GM18867 (cell line): Measurements from ENCODE around the gene ITGB1.

Source experiments
- ATAC-seq: cut with Tn5 transposase; IDR thresholded peaks from one replicate; pipeline ENCODE4 v1.9.1; 2021; ENCODE audit warnings: mild to moderate bottlenecking, moderate library complexity; ENCODE audit not compliant: unreplicated experiment

Gene ITGB1

DNA sequence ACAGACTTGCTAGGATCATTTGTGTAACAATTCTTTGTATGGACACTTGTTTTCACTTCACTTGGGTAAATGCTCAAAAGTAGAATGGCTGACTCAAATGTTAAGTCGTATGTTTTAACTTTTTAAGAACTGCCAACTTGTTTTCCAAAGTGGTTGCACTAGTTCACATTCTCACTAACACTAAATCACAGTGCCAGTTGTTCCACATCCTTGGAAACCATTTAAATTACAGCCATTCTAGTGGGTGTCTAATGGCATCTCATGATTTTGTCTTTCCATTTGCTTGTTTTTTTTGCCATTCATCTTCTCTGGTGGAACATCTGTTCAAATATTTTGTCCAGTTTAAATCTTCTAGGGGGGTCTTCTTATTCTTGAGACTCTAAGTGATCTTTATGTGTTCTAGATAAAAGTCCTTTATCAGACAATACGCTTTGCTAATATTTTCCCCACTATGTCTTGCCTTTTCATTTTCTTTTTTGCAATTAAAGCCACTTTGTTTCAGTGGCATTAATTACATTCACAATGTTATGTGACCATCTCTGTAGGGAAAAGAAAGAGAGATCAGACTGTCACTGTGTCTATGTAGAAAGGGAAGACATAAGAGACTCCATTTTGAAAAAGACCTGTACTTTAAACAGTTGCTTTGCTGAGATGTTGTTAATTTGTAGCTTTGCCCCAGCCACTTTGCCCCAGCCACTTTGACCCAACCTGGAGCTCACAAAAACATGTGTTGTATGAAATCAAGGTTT is 63.9 kb downstream of the ITGB1 start:
- ATAC-seq: no peak

DNA sequence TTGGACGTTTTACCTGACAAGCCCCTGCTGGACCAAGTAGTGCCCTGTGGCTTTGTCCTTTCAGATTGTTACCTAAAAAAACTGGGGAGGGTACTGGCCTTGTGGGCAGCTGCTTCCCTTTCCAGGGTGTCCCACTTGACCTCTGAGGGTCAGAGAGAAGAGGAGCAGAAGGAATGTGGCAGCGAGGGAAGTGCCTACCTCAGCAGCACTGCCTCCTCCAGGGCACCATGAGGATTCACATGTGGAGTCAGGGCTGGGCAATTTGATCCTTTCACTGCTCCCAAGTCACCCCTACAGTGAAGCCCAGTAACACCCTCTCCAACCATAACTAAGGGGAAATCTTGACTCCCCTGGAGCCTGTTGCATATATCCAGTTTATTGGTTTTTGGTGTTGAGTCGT is 64.6 kb downstream of the ITGB1 start:
- no peak for ATAC-seq

DNA sequence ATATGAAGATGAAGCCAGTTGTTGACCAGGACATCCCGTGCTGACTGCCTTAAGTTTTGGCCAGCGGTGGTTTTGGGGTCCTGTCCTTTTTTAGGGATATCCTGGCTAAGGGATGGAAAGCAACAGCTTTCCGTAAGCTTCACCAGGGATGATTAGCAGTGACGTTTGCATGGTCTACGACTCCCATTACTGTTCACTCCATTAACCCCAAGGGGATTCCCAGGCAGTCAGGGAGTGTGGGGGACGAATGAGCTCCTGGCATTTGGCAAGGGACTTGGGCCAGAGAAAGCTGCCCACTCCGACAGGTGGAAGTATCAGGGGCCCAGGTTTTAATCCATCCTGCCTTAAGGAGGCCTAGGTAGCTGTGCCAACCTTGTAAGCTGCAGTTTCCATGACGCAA is 66.8 kb downstream of the ITGB1 start:
- ATAC-seq: no peak

DNA sequence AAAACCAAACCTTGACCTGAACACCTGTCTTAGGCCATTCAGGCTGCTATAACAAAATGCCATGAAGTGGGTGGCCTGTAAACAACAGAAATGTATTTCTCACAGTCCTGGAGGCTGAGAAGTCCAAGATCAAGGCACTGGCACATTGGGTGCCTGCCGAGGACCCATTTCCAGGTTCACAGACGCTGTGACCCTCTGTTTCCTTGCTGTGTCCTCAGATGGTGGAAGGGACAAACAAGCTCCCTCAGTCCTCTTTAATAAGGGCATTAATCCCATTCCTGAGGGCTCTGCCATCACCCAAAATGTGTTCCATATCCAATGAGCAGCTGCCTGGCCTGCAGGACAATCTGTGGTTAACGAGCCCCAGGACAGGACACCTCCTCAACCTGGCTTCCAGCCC is 67.6 kb downstream of the ITGB1 start:
- ATAC-seq: no peak

DNA sequence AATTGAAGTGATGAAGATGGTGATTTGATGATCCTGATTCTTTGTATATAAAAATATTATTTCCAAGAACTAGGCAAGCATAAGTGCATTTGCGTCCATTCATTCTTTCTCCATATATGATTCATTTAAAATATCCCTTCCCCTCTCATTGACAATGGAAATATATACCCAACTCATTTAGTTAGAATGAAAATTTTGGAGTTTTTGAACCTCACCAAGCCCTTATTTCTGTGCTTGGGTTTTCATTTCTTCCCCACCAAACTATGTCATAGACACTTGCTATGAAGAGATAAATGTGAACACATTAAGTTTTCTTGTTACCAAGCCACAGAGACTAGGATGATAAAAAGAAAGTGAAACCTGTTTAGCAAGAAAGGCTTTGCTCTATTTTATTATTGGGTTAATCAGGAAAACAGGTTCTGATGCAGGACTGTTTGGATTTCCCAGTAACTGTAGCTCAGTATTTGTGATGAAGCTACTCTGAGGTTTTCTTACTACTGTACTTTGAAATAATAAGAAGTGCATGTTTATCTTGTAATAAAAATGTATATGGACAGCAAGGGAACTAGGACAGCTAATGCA is 68.3 kb downstream of the ITGB1 start:
- no peak for ATAC-seq

- no peak for ATAC-seq
Measured at GRCh38 chr10:32888161-32888927, 69.7 kb downstream of the ITGB1 start.

GRCh38 chr10:32887481-32887880 is 70.5 kb downstream of the ITGB1 start:
- ATAC-seq: no peak

DNA sequence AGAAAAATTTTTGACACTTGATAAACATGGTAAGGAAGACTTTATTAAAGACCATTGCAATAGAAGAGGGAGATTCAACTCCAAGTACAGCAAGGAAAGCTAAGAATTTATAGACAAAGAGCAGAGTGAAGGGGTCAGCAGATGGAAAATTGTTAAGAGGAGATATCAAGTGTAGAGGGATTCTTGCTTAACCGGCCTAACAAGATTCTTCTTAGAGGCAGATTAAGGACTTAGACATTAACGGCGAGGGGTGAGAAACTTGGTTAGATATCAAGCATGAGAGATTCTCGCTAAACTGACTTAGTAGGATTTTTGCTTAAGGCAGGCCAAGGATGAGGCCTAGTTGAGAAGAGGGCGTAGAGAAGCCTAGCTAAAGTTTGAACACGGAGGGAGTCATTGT is 76.0 kb downstream of the ITGB1 start:
- ATAC-seq: no peak

- ATAC-seq: no peak
Measured at GRCh38 chr10:32878646-32879045, 79.4 kb downstream of the ITGB1 start.

DNA sequence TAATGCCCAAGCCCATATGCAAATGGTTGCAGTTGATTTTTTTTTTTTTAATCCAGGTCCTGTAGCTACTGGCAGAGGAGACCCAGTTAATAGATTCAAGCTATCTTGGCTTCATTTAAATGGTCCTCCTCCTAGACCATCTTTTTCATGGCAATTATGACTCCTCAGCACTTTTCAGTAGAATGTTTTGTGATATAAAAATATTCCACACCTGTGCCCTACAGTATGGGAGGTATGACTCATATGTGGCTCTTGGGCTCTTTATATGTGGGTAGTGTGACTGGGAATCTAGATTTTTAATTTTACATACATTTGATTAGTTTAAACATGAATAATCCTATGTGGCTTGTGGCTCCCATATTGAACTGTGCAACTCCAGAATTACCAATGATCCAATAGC is 80.1 kb downstream of the ITGB1 start:
- ATAC-seq: no peak

DNA sequence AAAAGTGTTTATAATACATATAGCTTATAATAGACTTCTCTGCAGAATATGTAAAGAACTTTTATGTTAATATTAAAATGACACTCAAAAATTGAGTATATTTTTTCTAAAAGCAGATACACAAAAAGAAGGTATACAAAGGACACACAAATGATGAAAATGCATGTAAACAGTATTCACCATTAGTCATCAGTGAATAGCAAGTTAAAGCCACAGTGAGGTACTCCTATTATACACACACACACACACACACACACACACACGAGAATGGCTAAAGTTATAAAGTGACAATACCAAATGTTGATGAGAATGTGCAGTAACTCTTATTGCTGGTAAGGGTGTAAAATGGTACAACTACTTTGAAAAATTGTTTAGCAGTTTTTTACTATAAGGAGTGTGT is 92.9 kb downstream of the ITGB1 start:
- no peak for ATAC-seq

DNA sequence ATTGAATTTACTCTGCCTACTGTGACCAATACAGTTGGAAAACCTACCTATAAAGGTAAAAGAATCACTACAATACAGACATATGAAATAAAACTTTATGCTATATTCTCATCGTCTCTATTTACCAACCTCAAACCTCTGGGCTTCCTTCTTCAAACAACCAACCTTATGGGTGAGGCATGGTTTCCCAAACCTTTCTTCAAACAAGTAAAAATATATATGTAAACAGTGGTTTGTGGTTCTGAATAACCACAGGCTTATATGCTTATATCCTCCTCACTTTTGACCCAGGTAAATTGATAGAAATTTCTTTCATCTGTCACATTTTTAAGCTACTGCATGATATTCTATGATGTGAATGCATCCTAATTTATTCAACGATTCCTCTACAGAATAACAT is 103.6 kb downstream of the ITGB1 start:
- ATAC-seq: no peak

- no peak for ATAC-seq
Measured at GRCh38 chr10:32851301-32851700, 106.7 kb downstream of the ITGB1 start.
